ENCODE results near the gene LDHAL6A.

DNA sequence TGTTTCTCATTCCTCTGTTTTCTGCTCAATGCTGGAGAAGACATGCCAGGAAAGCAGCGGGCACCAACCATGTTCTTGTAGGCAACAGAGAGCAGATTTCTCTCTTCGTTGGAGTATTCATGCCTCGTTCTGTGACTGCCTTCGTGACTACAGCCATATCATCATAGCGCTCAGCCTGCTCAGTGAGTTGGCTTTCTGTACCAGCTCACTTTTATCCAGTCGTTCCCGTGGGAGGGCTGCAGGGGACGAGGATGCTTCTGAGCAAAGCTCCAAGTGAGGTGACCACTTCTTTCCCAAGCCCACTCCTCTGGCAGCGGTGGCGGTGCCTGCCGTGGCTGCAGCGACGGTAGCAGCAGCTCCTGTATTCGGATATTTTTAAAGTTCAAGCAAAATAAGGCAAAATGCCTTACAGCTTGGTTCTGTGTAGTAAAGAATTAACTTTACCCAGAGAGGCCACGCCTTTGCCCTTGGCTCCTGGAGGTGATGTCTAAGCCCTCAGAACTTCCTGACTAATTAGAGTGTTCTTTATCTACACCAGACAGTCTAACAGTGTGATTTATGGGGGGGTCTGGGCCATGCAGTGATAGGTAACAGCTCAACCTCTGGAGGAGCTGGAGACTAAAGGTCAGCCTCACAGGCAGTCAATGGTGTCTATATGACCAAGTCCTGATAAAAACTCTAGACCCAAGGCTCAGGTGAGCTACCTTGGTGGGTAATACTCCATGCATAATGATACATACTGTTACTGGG, 35.3 kb downstream of the LDHAL6A start:
- TF ChIP-seq TAF1 (IDR thresholded peaks at IDR 0.05; ENCODE audit: low read depth) (no peak), EP300 (IDR thresholded peaks at IDR 0.05; ENCODE audit: borderline replicate concordance) (no peak), YY1 (IDR thresholded peaks at IDR 0.05; ENCODE audit: low read depth) (no peak), EGR1 (IDR thresholded peaks at IDR 0.05) (no peak), CEBPB (IDR thresholded peaks at IDR 0.05) (no peak), CREB1 (IDR thresholded peaks at IDR 0.05; ENCODE audit: low read depth) (no peak)
- TF ChIP-seq, protein P1, sequence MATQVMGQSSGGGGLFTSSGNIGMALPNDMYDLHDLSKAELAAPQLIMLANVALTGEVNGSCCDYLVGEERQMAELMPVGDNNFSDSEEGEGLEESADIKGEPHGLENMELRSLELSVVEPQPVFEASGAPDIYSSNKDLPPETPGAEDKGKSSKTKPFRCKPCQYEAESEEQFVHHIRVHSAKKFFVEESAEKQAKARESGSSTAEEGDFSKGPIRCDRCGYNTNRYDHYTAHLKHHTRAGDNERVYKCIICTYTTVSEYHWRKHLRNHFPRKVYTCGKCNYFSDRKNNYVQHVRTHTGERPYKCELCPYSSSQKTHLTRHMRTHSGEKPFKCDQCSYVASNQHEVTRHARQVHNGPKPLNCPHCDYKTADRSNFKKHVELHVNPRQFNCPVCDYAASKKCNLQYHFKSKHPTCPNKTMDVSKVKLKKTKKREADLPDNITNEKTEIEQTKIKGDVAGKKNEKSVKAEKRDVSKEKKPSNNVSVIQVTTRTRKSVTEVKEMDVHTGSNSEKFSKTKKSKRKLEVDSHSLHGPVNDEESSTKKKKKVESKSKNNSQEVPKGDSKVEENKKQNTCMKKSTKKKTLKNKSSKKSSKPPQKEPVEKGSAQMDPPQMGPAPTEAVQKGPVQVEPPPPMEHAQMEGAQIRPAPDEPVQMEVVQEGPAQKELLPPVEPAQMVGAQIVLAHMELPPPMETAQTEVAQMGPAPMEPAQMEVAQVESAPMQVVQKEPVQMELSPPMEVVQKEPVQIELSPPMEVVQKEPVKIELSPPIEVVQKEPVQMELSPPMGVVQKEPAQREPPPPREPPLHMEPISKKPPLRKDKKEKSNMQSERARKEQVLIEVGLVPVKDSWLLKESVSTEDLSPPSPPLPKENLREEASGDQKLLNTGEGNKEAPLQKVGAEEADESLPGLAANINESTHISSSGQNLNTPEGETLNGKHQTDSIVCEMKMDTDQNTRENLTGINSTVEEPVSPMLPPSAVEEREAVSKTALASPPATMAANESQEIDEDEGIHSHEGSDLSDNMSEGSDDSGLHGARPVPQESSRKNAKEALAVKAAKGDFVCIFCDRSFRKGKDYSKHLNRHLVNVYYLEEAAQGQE (IDR thresholded peaks at IDR 0.05; ENCODE audit: low read depth): no peak
- TF ChIP-seq, protein P2, sequence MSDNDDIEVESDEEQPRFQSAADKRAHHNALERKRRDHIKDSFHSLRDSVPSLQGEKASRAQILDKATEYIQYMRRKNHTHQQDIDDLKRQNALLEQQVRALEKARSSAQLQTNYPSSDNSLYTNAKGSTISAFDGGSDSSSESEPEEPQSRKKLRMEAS (IDR thresholded peaks at IDR 0.05): no peak
- TF ChIP-seq, protein P3, sequence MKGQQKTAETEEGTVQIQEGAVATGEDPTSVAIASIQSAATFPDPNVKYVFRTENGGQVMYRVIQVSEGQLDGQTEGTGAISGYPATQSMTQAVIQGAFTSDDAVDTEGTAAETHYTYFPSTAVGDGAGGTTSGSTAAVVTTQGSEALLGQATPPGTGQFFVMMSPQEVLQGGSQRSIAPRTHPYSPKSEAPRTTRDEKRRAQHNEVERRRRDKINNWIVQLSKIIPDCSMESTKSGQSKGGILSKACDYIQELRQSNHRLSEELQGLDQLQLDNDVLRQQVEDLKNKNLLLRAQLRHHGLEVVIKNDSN (IDR thresholded peaks at IDR 0.05): no peak
